GM12865 (cell line): Measurements from ENCODE around the gene CLK2.
"Not testable (repeated sequence)": the region's sequence is repeated elsewhere in the genome, so short reads cannot be mapped to it uniquely, and the experiment has no call there.

ENCODE experiments used
- DNase-seq: peaks from one replicate; pipeline ENCODE4 v3.0.0; 2010; ENCODE audit warnings: low read depth
- H3K4me3 ChIP-seq: 2 replicates; pipeline ENCODE4 v1.5.1; 2011; ENCODE audit warnings: mild to moderate bottlenecking, low read depth, low read length, control low read depth
- TF ChIP-seq, protein P1 (sequence below): IDR thresholded peaks from 2 replicates; pipeline ENCODE4 v1.5.1; 2011; ENCODE audit warnings: low read length, control low read depth, low read depth, inconsistent platforms; ENCODE audit not compliant: insufficient read depth; ENCODE audit errors: missing control alignments

The CLK2 gene

GRCh38 chr1:155250633-155251449, 22.5 kb downstream of the CLK2 start:
- DNase-seq = peak; percentile 96
- H3K4me3 ChIP-seq = peak overlapping the region; percentile 57
- TF ChIP-seq, protein P1, sequence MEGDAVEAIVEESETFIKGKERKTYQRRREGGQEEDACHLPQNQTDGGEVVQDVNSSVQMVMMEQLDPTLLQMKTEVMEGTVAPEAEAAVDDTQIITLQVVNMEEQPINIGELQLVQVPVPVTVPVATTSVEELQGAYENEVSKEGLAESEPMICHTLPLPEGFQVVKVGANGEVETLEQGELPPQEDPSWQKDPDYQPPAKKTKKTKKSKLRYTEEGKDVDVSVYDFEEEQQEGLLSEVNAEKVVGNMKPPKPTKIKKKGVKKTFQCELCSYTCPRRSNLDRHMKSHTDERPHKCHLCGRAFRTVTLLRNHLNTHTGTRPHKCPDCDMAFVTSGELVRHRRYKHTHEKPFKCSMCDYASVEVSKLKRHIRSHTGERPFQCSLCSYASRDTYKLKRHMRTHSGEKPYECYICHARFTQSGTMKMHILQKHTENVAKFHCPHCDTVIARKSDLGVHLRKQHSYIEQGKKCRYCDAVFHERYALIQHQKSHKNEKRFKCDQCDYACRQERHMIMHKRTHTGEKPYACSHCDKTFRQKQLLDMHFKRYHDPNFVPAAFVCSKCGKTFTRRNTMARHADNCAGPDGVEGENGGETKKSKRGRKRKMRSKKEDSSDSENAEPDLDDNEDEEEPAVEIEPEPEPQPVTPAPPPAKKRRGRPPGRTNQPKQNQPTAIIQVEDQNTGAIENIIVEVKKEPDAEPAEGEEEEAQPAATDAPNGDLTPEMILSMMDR = peak; percentile 100

DNA sequence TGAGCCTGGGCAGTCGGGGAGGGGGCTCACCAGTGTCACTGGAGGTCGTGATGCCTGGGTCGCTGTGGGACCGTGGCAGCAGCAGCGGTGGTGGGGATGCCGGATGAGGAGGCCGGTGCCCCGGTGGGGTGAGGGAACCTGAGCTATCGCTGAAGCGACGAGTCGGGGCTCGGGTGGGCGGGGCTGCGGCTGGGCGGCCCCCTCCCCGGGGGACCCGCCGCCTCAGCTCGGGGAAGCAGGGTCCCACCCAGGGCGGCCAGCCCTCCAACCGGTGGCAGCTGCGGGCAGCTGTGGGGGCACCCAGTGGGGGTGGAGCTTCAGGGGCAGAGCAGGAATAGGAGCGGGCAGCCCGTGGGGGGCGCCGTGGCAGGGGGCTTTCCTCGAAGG, 23.1 kb downstream of the CLK2 start:
- H3K4me3 ChIP-seq = peak overlapping the region; percentile 57
- no peak for DNase-seq
- TF ChIP-seq, protein P1 = no peak

- no peak overlapping the region for H3K4me3 ChIP-seq
- no peak for DNase-seq
Measured at GRCh38 chr1:155247667-155248553, 25.4 kb downstream of the CLK2 start.

GRCh38 chr1:155246796-155247195, 26.5 kb downstream of the CLK2 start:
- H3K4me3 ChIP-seq, DNase-seq: not testable (repeated sequence)

More at GRCh38 chr1:155247667-155248553, 25.4 kb downstream of the CLK2 start:
- TF ChIP-seq, protein P1 = no peak

DNA sequence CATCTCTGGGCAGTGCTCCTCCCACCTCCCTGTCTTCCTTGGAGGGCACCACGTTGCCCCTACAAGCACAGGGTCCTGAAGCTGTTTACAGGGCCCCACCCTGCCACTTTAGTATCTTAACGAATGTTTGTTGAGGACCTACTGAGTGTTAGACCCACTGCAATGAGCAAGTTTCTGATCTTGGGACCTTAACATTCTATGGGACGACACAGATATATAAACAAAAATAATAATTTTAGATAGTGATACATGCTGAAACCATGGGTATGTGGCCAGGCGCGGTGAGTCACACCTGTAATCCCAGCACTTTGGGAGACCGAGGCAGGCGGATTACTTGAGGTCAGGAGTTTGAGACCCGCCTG, 28.2 kb downstream of the CLK2 start:
- no peak for DNase-seq
- TF ChIP-seq, protein P1 = no peak
- H3K4me3 ChIP-seq = peak overlapping the region; percentile 59

- peak overlapping the region; percentile 59 for H3K4me3 ChIP-seq
- peak; percentile 99 for DNase-seq
- TF ChIP-seq, protein P1 = no peak
Measured at GRCh38 chr1:155244368-155245162, 28.7 kb downstream of the CLK2 start.
